HG03439 (cell line): ENCODE data around the gene ITSN1.
"Not testable (repeated sequence)": the region's sequence is repeated elsewhere in the genome, so short reads cannot be mapped to it uniquely, and the experiment has no call there.

Source experiments
- ATAC-seq: cut with Tn5 transposase; IDR thresholded peaks from one replicate; pipeline ENCODE4 v1.9.1; 2021; ENCODE audit warnings: mild to moderate bottlenecking, moderate library complexity; ENCODE audit not compliant: unreplicated experiment

Gene ITSN1

GRCh38 chr21:33763582-33763899, 121.2 kb downstream of the ITSN1 start:
- no peak for ATAC-seq

- ATAC-seq = no peak
Measured at GRCh38 chr21:33767236-33767635, 124.9 kb downstream of the ITSN1 start.

- ATAC-seq = no peak
Measured at GRCh38 chr21:33767960-33768359, 125.7 kb downstream of the ITSN1 start.

- no peak for ATAC-seq
Measured at GRCh38 chr21:33769057-33769456, 126.8 kb downstream of the ITSN1 start.

GRCh38 chr21:33770542-33770941, 128.2 kb downstream of the ITSN1 start:
- ATAC-seq = no peak

- no peak for ATAC-seq
Measured at GRCh38 chr21:33771976-33772375, 129.7 kb downstream of the ITSN1 start.

- ATAC-seq = no peak
Measured at GRCh38 chr21:33774551-33774950, 132.2 kb downstream of the ITSN1 start.

GRCh38 chr21:33775100-33775828, 133.0 kb downstream of the ITSN1 start:
- no peak for ATAC-seq

- no peak for ATAC-seq
Measured at GRCh38 chr21:33780631-33781030, 138.3 kb downstream of the ITSN1 start.

GRCh38 chr21:33781121-33781520, 138.8 kb downstream of the ITSN1 start:
- ATAC-seq = no peak

GRCh38 chr21:33783187-33783979, 141.1 kb downstream of the ITSN1 start:
- no peak for ATAC-seq

GRCh38 chr21:33787431-33787830, 145.1 kb downstream of the ITSN1 start:
- ATAC-seq = no peak

- not testable (repeated sequence) for ATAC-seq
Measured at GRCh38 chr21:33788438-33788837, 146.1 kb downstream of the ITSN1 start.

- ATAC-seq = no peak
Measured at GRCh38 chr21:33789697-33790096, 147.4 kb downstream of the ITSN1 start.

GRCh38 chr21:33791073-33791472, 148.8 kb downstream of the ITSN1 start:
- ATAC-seq = no peak

GRCh38 chr21:33794596-33794995, 152.3 kb downstream of the ITSN1 start:
- ATAC-seq = no peak

GRCh38 chr21:33797565-33797964, 155.3 kb downstream of the ITSN1 start:
- ATAC-seq = no peak

GRCh38 chr21:33799378-33800090, 157.2 kb downstream of the ITSN1 start:
- ATAC-seq = no peak

- ATAC-seq = no peak
Measured at GRCh38 chr21:33800753-33801423, 158.6 kb downstream of the ITSN1 start.

GRCh38 chr21:33801424-33802405, 159.4 kb downstream of the ITSN1 start:
- no peak for ATAC-seq
